WTC11 (cell line): ENCODE measurements around the gene IL4I1. TPM values are rescaled to one million over a fixed set of nuclear protein-coding genes. Genes with fewer than 3 reads are reported as not detected.

ENCODE experiments used
- ATAC-seq: fragments of 200-7000 bp; cut with Tn5 transposase; 2 replicates; pipeline ENCODE4 v1.10.0; 2021; ENCODE audit warnings: mild to moderate bottlenecking, moderate library complexity
- CTCF ChIA-PET: fragments of 300-600 bp; sonication (Branson Sonifier 250); formaldehyde crosslinking; loops from one replicate; lab custom pipeline; 2021; ENCODE audit warnings: antibody characterized with exemption; lab: Charles Lee
- POLR2A ChIA-PET: fragments of 350-600 bp; sonication (Branson Sonifier 250); formaldehyde crosslinking; loops from one replicate; lab custom pipeline; 2021; ENCODE audit warnings: antibody characterized with exemption; lab: Charles Lee
- DNase-seq: peaks from one replicate; pipeline ENCODE4 v3.0.0; 2021; ENCODE audit warnings: low spot score
- H3K27ac Mint-ChIP-seq: 2 replicates; pipeline ENCODE4 v1.8.0; 2021; ENCODE audit warnings: mixed read lengths
- H3K27me3 Mint-ChIP-seq: 2 replicates; pipeline ENCODE4 v1.8.0; 2021; ENCODE audit warnings: low read depth, mild to moderate bottlenecking, moderate library complexity, mixed read lengths
- H3K36me3 Mint-ChIP-seq: 2 replicates; pipeline ENCODE4 v1.8.0; 2021; ENCODE audit warnings: mixed read lengths
- H3K4me1 Mint-ChIP-seq: 2 replicates; pipeline ENCODE4 v1.8.0; 2022; ENCODE audit warnings: mixed read lengths
- H3K4me3 Mint-ChIP-seq: 2 replicates; pipeline ENCODE4 v1.8.0; 2021; ENCODE audit warnings: mild to moderate bottlenecking, moderate library complexity, mixed read lengths
- H3K9me3 Mint-ChIP-seq: 2 replicates; pipeline ENCODE4 v1.8.0; 2021; ENCODE audit warnings: mixed read lengths
- CBFB ChIP-seq: sonication (generic); formaldehyde crosslinking; IDR thresholded peaks from 2 replicates; pipeline ENCODE4 v1.8.1; 2022; ENCODE audit warnings: mild to moderate bottlenecking, low read depth, missing genetic modification reagents
- GTF2I ChIP-seq: fragments of 250-450 bp; sonication (Bioruptor Pico); conservative IDR thresholded peaks from 2 replicates; pipeline ENCODE4 v1.4.0; 2021; ENCODE audit warnings: mild to moderate bottlenecking
- HMGA2 ChIP-seq: fragments of 250-450 bp; sonication (Bioruptor Pico); IDR thresholded peaks from 2 replicates; pipeline ENCODE4 v1.4.0; 2021; ENCODE audit warnings: mild to moderate bottlenecking, moderate library complexity
- IRF2 ChIP-seq: sonication (generic); formaldehyde crosslinking; IDR thresholded peaks from 2 replicates; pipeline ENCODE4 v1.8.0; 2022; ENCODE audit warnings: low read depth, missing genetic modification reagents, borderline replicate concordance
- NFE2L1 ChIP-seq: sonication (generic); formaldehyde crosslinking; IDR thresholded peaks from 2 replicates; pipeline ENCODE4 v1.8.1; 2023; ENCODE audit warnings: missing genetic modification reagents
- NFYB ChIP-seq: sonication (generic); formaldehyde crosslinking; conservative IDR thresholded peaks from 2 replicates; pipeline ENCODE4 v1.8.0; 2022; ENCODE audit warnings: low read depth, missing genetic modification reagents
- NR3C1 ChIP-seq: sonication (generic); formaldehyde crosslinking; conservative IDR thresholded peaks from 2 replicates; pipeline ENCODE4 v1.8.1; 2023; ENCODE audit warnings: low read depth, mild to moderate bottlenecking, missing genetic modification reagents
- RORB ChIP-seq: fragments of 250-450 bp; sonication (Bioruptor Pico); IDR thresholded peaks from 2 replicates; pipeline ENCODE4 v1.9.0; 2021; ENCODE audit warnings: mild to moderate bottlenecking
- TCF7 ChIP-seq: sonication (generic); formaldehyde crosslinking; IDR thresholded peaks from 2 replicates; pipeline ENCODE4 v1.8.0; 2022; ENCODE audit warnings: mild to moderate bottlenecking, low read depth, missing genetic modification reagents, moderate library complexity
- ZNF121 ChIP-seq: sonication (generic); formaldehyde crosslinking; IDR thresholded peaks from 2 replicates; pipeline ENCODE4 v1.8.0; 2023; ENCODE audit warnings: missing genetic modification reagents
- ZNF263 ChIP-seq: sonication (generic); formaldehyde crosslinking; IDR thresholded peaks from 2 replicates; pipeline ENCODE4 v1.8.1; 2022; ENCODE audit warnings: low read depth, mild to moderate bottlenecking, moderate library complexity, missing genetic modification reagents
- ZNF671 ChIP-seq: fragments of 250-450 bp; sonication (Bioruptor Pico); IDR thresholded peaks from 2 replicates; pipeline ENCODE4 v1.8.0; 2021; ENCODE audit warnings: mild to moderate bottlenecking
- total RNA-seq: library from RNA; stranded (reverse); gene quantifications from 3 replicates; pipeline ENCODE4 v1.2.3, GENCODE V29; 2021
- TF ChIP-seq, protein P1 (sequence below): sonication (generic); formaldehyde crosslinking; IDR thresholded peaks from 2 replicates; pipeline ENCODE4 v1.8.0; 2022; ENCODE audit warnings: mild to moderate bottlenecking, missing genetic modification reagents
- TF ChIP-seq, protein P2 (sequence below): fragments of 250-450 bp; sonication (Bioruptor Pico); IDR thresholded peaks from 2 replicates; pipeline ENCODE4 v1.9.0; 2021; ENCODE audit warnings: moderate library complexity, mild to moderate bottlenecking, inconsistent platforms, borderline replicate concordance
- TF ChIP-seq, protein P3 (sequence below): sonication (generic); formaldehyde crosslinking; IDR thresholded peaks from 2 replicates; pipeline ENCODE4 v1.8.0; 2022; ENCODE audit warnings: mild to moderate bottlenecking, missing genetic modification reagents
- TF ChIP-seq, protein P4 (sequence below): sonication (generic); formaldehyde crosslinking; IDR thresholded peaks from 2 replicates; pipeline ENCODE4 v1.8.0; 2023; ENCODE audit warnings: missing genetic modification reagents, mild to moderate bottlenecking, borderline replicate concordance
- TF ChIP-seq, protein P5 (sequence below): fragments of 250-450 bp; sonication (Bioruptor Pico); IDR thresholded peaks from 2 replicates; pipeline ENCODE4 v2.1.2; 2022; ENCODE audit warnings: mild to moderate bottlenecking, moderate library complexity

Gene IL4I1
- total RNA-seq, 1 experiment from 2014 or later: 0.83 TPM

DNA sequence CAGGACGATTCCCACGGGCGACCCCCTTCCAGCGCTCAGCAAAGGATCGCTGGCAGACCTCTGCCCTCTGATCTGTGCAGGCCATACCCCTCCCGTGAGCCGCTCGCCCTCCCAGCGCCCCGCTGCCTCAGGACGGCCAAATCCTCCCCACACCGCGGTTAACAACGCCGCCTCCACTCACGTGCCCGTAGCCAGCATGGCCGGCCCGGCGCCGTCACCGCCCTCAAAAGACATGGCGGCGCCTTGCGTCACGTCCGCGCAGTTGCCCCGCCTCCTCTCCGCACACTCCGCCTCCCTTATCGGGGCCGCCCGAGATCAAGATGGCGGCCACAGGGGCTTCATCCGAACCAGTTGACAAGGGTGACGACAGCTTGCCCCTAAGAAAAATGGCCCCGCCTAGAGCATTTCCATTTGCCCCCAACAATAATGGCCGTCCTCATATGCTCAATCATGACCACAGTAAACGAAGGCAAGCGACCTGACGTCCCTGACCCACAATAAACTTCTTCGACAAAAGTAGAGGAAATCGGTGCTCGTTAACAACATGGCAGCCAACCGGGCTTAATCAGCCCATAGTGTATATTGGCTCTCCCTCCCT is 20.2 kb downstream of the IL4I1 start (continued):
- TF ChIP-seq NR3C1 (CRISPR knock-in tag) (no peak), NFYB (CRISPR knock-in tag) (peak; percentile 28; the same call in 1 of the 2 replicates), HMGA2 (CRISPR knock-in tag) (no peak), ZNF671 (no peak)
- TF ChIP-seq, protein P1, sequence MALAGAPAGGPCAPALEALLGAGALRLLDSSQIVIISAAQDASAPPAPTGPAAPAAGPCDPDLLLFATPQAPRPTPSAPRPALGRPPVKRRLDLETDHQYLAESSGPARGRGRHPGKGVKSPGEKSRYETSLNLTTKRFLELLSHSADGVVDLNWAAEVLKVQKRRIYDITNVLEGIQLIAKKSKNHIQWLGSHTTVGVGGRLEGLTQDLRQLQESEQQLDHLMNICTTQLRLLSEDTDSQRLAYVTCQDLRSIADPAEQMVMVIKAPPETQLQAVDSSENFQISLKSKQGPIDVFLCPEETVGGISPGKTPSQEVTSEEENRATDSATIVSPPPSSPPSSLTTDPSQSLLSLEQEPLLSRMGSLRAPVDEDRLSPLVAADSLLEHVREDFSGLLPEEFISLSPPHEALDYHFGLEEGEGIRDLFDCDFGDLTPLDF (CRISPR knock-in tag): no peak
- TF ChIP-seq, protein P2, sequence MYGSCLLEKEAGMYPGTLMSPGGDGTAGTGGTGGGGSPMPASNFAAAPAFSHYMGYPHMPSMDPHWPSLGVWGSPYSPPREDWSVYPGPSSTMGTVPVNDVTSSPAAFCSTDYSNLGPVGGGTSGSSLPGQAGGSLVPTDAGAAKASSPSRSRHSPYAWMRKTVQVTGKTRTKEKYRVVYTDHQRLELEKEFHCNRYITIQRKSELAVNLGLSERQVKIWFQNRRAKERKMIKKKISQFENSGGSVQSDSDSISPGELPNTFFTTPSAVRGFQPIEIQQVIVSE (CRISPR knock-in tag): no peak
- TF ChIP-seq, protein P3, sequence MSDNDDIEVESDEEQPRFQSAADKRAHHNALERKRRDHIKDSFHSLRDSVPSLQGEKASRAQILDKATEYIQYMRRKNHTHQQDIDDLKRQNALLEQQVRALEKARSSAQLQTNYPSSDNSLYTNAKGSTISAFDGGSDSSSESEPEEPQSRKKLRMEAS: no peak; the same call in 1 of the 2 replicates
- TF ChIP-seq, protein P4, sequence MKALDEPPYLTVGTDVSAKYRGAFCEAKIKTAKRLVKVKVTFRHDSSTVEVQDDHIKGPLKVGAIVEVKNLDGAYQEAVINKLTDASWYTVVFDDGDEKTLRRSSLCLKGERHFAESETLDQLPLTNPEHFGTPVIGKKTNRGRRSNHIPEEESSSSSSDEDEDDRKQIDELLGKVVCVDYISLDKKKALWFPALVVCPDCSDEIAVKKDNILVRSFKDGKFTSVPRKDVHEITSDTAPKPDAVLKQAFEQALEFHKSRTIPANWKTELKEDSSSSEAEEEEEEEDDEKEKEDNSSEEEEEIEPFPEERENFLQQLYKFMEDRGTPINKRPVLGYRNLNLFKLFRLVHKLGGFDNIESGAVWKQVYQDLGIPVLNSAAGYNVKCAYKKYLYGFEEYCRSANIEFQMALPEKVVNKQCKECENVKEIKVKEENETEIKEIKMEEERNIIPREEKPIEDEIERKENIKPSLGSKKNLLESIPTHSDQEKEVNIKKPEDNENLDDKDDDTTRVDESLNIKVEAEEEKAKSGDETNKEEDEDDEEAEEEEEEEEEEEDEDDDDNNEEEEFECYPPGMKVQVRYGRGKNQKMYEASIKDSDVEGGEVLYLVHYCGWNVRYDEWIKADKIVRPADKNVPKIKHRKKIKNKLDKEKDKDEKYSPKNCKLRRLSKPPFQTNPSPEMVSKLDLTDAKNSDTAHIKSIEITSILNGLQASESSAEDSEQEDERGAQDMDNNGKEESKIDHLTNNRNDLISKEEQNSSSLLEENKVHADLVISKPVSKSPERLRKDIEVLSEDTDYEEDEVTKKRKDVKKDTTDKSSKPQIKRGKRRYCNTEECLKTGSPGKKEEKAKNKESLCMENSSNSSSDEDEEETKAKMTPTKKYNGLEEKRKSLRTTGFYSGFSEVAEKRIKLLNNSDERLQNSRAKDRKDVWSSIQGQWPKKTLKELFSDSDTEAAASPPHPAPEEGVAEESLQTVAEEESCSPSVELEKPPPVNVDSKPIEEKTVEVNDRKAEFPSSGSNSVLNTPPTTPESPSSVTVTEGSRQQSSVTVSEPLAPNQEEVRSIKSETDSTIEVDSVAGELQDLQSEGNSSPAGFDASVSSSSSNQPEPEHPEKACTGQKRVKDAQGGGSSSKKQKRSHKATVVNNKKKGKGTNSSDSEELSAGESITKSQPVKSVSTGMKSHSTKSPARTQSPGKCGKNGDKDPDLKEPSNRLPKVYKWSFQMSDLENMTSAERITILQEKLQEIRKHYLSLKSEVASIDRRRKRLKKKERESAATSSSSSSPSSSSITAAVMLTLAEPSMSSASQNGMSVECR (CRISPR knock-in tag): no peak
- TF ChIP-seq, protein P5, sequence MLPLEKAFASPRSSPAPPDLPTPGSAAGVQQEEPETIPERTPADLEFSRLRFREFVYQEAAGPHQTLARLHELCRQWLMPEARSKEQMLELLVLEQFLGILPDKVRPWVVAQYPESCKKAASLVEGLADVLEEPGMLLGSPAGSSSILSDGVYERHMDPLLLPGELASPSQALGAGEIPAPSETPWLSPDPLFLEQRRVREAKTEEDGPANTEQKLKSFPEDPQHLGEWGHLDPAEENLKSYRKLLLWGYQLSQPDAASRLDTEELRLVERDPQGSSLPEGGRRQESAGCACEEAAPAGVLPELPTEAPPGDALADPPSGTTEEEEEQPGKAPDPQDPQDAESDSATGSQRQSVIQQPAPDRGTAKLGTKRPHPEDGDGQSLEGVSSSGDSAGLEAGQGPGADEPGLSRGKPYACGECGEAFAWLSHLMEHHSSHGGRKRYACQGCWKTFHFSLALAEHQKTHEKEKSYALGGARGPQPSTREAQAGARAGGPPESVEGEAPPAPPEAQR (CRISPR knock-in tag): no peak

DNA sequence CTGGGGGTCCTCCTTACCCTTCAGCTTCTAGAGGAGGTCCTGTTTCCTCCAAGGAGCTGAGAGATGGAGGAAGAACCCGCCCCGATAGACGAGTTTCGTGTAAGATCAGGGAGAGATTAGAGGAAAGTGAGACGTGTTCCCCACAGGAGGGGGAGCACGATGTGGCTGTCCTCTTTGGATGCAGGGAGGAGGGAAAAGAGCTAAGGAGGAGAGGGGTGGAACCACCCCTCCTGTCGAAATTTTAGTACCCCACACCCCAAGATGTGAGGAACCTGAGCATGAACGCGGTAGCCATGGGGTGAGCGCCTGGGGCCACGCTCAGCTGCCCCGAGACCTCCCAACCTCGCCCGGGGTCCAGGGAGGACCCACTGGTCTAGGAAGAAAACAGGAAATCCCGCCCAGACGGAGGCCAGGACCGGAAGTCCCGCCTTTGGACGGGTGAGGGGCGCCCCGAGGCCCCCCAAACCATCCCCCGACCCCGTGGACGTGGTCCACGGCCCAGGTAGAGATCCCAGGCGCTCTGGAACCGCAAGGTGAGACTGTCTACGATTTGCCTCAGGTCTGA is 20.7 kb downstream of the IL4I1 start:
- TF ChIP-seq GTF2I (CRISPR knock-in tag): no peak
- TF ChIP-seq RORB (CRISPR knock-in tag): no peak
- TF ChIP-seq TCF7 (CRISPR knock-in tag): peak; percentile 50; the same call in 1 of the 2 replicates
- TF ChIP-seq NFE2L1 (CRISPR knock-in tag): 0 out of 2 replicates have a peak, but pooled peaks have one; percentile 22
- 0 out of 2 replicates have a peak, but pooled peaks have one; percentile 27 for TF ChIP-seq ZNF121
- peak; percentile 32; the same call in 1 of the 2 replicates for TF ChIP-seq CBFB (CRISPR knock-in tag)
- TF ChIP-seq ZNF263 (CRISPR knock-in tag): peak; percentile 83
- TF ChIP-seq IRF2 (CRISPR knock-in tag): no peak
- Mint-ChIP-seq H3K4me3 (no peak overlapping the region), H3K4me1 (peaks cover 23% of the 10 kb centered on the region), H3K36me3 (peaks cover 19% of the 10 kb centered on the region), H3K27ac (no peak overlapping the region), H3K27me3 (no peaks in the 10 kb centered on the region), H3K9me3 (no peaks in the 10 kb centered on the region)
- DNase-seq (peak; percentile 63), ATAC-seq (peak; percentile 11)
- POLR2A ChIA-PET: interaction anchor here (1.0 to 2.2 kb wide), 7 partner anchors 11 to 199 kb away, joined by 3 to 9 read pairs (median 4); partner anchors contain the start of genes ATF5 and NUP62
- CTCF ChIA-PET: interaction anchor here (1.2 to 1.3 kb wide), 2 partner anchors 9 to 14 kb away, joined by 3 to 5 read pairs; no protein-coding TSS in a partner anchor
